Activated CD8-positive, alpha-beta T cell treated with anti-CD3 and anti-CD28 coated beads for 36 hours (primary cell): ENCODE measurements around the gene LIPG. TPM values are rescaled to one million over a fixed set of nuclear protein-coding genes. Genes with fewer than 3 reads are reported as not detected.
"Not testable (repeated sequence)": the region's sequence is repeated elsewhere in the genome, so short reads cannot be mapped to it uniquely, and the experiment has no call there.

Experiments used
- ATAC-seq: fragments of 200-7000 bp; cut with Tn5 transposase; one replicate; pipeline ENCODE4 v1.10.0; 2021; ENCODE audit warnings: mild to moderate bottlenecking, moderate library complexity
- CTCF ChIA-PET: fragments of 350-600 bp; sonication (Branson Sonifier 250); formaldehyde crosslinking; loops from one replicate; lab custom pipeline; 2021; ENCODE audit warnings: antibody characterized with exemption; lab: Charles Lee
- POLR2A ChIA-PET: fragments of 350-600 bp; sonication (Branson Sonifier 250); formaldehyde crosslinking; loops from one replicate; lab custom pipeline; 2021; ENCODE audit warnings: antibody characterized with exemption; lab: Charles Lee
- DNase-seq: peaks from one replicate; pipeline ENCODE4 v3.0.0-alpha.2; 2020
- H3K27ac Mint-ChIP-seq: one replicate; pipeline ENCODE4 v1.8.0; 2021; ENCODE audit warnings: mild to moderate bottlenecking, mixed read lengths
- H3K27me3 Mint-ChIP-seq: one replicate; pipeline ENCODE4 v1.8.0; 2021; ENCODE audit warnings: mixed read lengths
- H3K36me3 Mint-ChIP-seq: one replicate; pipeline ENCODE4 v1.8.0; 2021; ENCODE audit warnings: low read depth, mixed read lengths
- H3K4me1 Mint-ChIP-seq: one replicate; pipeline ENCODE4 v1.8.0; 2021; ENCODE audit warnings: low read depth, mixed read lengths
- H3K4me3 Mint-ChIP-seq: one replicate; pipeline ENCODE4 v1.8.0; 2021; ENCODE audit warnings: mild to moderate bottlenecking, moderate library complexity, mixed read lengths
- H3K9me3 Mint-ChIP-seq: one replicate; pipeline ENCODE4 v1.8.0; 2021; ENCODE audit warnings: mixed read lengths
- intact Hi-C: fragments of 100-400 bp; cut with micrococcal nuclease; formaldehyde crosslinking; loops from one replicate; pipeline ENCODE4 v1.10.0; 2022
- total RNA-seq, 2 experiments: library from RNA; stranded (reverse); gene quantifications; one replicate each; pipeline ENCODE4 v1.2.3, GENCODE V29; 2021
- TF ChIP-seq, protein P1 (sequence below): fragments of 200-600 bp; IDR thresholded peaks from one replicate; pipeline ENCODE4 v1.8.0; 2022; ENCODE audit warnings: antibody characterized with exemption, mild to moderate bottlenecking

The LIPG gene
- under 1 TPM; 0.18 to 0.27 TPM for total RNA-seq

DNA sequence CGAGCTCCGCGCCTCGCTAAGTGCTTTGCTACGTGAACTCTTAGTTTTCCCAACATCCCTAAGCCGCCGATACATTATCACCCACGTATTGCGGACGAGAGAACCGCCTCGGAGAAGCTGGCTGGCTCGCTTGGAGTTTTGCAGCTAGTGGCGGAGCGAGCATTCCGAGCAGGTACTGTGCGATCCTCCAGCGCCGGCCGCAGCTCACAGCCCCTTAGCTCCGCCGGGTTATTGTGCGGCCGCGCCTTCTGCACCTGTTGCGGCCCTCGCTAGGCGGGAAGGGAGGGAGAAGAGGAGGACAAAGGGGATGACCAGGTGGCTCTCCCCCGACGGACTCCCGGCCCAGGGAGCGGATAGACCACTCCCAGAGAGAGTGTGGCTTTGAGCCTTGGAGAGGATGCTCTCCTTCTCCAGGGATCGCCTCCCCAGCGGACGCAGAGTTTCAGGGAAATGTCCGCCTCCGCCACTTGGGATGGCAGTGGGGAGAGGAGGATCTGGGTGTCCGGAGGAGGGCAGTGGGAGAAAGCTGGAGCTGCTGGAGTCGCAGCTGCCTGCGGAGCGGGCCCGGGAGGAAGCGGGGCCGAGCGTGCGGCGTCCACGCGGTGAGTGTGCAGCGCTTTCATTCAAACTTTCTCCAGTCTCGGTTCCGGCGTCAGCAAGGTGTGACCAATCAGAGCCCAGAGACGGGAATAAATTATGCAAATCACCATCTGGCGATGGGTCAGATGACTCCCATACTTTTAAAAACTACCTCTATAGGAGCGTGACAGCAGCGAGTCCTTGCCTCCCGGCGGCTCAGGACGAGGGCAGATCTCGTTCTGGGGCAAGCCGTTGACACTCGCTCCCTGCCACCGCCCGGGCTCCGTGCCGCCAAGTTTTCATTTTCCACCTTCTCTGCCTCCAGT is at the start of gene LIPG:
Gene LIPG (plus strand): TSS at position 769 of the 905 bp plus-strand sequence. CDS start 252 bp downstream, outside the sequence.
- TF ChIP-seq, protein P1, sequence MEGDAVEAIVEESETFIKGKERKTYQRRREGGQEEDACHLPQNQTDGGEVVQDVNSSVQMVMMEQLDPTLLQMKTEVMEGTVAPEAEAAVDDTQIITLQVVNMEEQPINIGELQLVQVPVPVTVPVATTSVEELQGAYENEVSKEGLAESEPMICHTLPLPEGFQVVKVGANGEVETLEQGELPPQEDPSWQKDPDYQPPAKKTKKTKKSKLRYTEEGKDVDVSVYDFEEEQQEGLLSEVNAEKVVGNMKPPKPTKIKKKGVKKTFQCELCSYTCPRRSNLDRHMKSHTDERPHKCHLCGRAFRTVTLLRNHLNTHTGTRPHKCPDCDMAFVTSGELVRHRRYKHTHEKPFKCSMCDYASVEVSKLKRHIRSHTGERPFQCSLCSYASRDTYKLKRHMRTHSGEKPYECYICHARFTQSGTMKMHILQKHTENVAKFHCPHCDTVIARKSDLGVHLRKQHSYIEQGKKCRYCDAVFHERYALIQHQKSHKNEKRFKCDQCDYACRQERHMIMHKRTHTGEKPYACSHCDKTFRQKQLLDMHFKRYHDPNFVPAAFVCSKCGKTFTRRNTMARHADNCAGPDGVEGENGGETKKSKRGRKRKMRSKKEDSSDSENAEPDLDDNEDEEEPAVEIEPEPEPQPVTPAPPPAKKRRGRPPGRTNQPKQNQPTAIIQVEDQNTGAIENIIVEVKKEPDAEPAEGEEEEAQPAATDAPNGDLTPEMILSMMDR: no peak
- peak; percentile 87 for ATAC-seq
- Mint-ChIP-seq H3K27me3 (peaks cover 64% of the 10 kb centered on the region), H3K4me1 (peaks cover 28% of the 10 kb centered on the region), H3K9me3 (no peaks in the 10 kb centered on the region), H3K36me3 (no peaks in the 10 kb centered on the region), H3K27ac (no peak within 1 kb of the TSS), H3K4me3 (peak within 1 kb of the TSS; percentile 61)
- DNase-seq: peak; percentile 71
- CTCF ChIA-PET: interaction anchor here (1.6 to 3.7 kb wide), 4 partner anchors 10 to 300 kb away, joined by 3 to 27 read pairs (median 6); no protein-coding TSS in a partner anchor
- intact Hi-C loops: no loop called here
- POLR2A ChIA-PET: no interaction called here

- H3K27ac Mint-ChIP-seq, H3K36me3 Mint-ChIP-seq, H3K9me3 Mint-ChIP-seq, ATAC-seq, DNase-seq, H3K4me1 Mint-ChIP-seq, POLR2A ChIA-PET, intact Hi-C loops, H3K27me3 Mint-ChIP-seq, H3K4me3 Mint-ChIP-seq: not testable (repeated sequence)
- CTCF ChIA-PET: interaction anchor here (10.8 kb wide), 1 partner anchor 346 kb away, joined by 131 read pairs; no protein-coding TSS in a partner anchor
Observed at GRCh38 chr18:49512876-49513275, 49.0 kb upstream of the LIPG start.

DNA sequence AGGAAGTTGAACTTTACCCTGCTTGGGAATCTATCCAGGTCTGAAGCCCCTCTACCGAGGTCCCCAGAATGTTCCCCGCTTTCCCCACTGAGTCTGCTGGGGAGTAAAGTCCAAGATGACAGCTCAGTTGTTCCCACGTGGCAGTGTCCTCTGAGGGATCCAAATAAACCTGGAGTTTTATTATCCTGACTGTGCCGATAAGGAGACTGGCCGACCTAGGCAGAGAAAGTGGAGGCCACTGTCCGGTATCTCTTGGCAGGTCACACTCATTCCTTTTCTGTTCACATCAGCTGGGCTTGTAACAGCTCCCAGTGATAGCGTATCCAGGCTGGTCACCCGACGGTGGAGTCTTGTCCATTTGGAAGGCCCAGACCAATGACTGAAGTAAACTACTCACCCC is 47.3 kb upstream of the LIPG start:
- intact Hi-C loops: no loop called here
- POLR2A ChIA-PET: no interaction called here
- H3K4me3 Mint-ChIP-seq: no peak overlapping the region
- ATAC-seq: no peak
- peaks cover 1% of the 10 kb centered on the region for H3K27me3 Mint-ChIP-seq
- H3K9me3 Mint-ChIP-seq: no peaks in the 10 kb centered on the region
- H3K36me3 Mint-ChIP-seq: no peaks in the 10 kb centered on the region
- no peak for DNase-seq
- CTCF ChIA-PET: interaction anchor here (1.4 to 10.8 kb wide), 2 partner anchors 344 to 364 kb away, joined by 3 to 131 read pairs; no protein-coding TSS in a partner anchor
- no peak overlapping the region for H3K27ac Mint-ChIP-seq
- TF ChIP-seq, protein P1: no peak
- H3K4me1 Mint-ChIP-seq: no peaks in the 10 kb centered on the region

DNA sequence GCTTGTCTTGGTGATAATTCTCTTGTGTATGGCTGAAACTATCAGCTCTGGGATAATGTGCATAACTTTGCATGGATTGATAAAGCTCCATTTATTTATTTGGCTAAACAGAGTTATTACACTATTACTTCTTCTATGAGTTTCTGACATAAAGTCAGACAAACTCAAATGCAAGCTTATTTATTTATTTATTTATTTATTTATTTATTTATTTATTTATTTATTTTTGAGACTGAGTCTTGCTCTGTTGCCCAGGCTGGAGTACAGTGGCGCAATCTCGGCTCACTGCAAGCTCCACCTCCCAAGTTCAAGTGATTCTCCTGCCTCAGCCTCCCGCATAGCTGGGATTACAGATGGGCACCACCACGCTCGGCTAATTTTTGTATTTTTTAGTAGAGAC is 46.9 kb upstream of the LIPG start:
- H3K27me3 Mint-ChIP-seq, H3K9me3 Mint-ChIP-seq, H3K36me3 Mint-ChIP-seq, ATAC-seq, H3K4me1 Mint-ChIP-seq, DNase-seq, H3K27ac Mint-ChIP-seq, H3K4me3 Mint-ChIP-seq, intact Hi-C loops, POLR2A ChIA-PET: not testable (repeated sequence)
- CTCF ChIA-PET: interaction anchor here (1.4 to 10.8 kb wide), 2 partner anchors 344 to 363 kb away, joined by 3 to 131 read pairs; no protein-coding TSS in a partner anchor

DNA sequence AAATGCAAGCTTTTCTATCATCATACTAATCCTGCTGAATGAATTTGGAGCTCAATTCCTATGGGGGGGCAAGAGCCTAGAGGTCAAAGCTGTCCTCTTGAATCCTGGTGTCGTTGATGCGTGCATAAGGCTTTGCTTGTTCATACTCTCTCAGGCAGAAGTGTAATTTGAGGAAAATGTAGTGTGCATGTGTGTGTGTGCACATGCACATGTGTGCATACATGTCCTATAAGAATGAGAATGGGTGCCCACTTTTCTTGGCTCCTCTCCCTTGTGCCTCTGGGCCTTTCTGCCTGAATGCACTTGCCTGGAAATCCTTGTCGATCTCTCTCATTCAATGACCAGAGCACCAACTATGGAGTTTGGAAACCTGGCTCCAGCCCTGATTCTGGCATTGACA is 46.3 kb upstream of the LIPG start:
- DNase-seq: no peak

More for the DNA sequence above, 46.3 kb upstream of the LIPG start:
- CTCF ChIA-PET: interaction anchor here (1.7 to 10.8 kb wide), 2 partner anchors 11 to 343 kb away, joined by 5 to 131 read pairs; no protein-coding TSS in a partner anchor
- no peaks in the 10 kb centered on the region for H3K4me1 Mint-ChIP-seq
- no peaks in the 10 kb centered on the region for H3K9me3 Mint-ChIP-seq
- no peak for ATAC-seq
- H3K27me3 Mint-ChIP-seq: peaks cover under 1% of the 10 kb centered on the region
- no peak overlapping the region for H3K4me3 Mint-ChIP-seq
- TF ChIP-seq, protein P1: no peak
- H3K27ac Mint-ChIP-seq: no peak overlapping the region
- intact Hi-C loops: no loop called here
- no peaks in the 10 kb centered on the region for H3K36me3 Mint-ChIP-seq
- POLR2A ChIA-PET: no interaction called here
